ENCODE results near the gene RBM47. TPM values are rescaled to one million over a fixed set of nuclear protein-coding genes. Genes with fewer than 3 reads are reported as not detected.

Gene RBM47
- total and polyA plus RNA-seq, 9 of the 15 experiments (the other 6 are each of a cell fraction or from before 2014, with no cell fraction given): 1.4 to 6.4 (median 3.3) TPM

DNA sequence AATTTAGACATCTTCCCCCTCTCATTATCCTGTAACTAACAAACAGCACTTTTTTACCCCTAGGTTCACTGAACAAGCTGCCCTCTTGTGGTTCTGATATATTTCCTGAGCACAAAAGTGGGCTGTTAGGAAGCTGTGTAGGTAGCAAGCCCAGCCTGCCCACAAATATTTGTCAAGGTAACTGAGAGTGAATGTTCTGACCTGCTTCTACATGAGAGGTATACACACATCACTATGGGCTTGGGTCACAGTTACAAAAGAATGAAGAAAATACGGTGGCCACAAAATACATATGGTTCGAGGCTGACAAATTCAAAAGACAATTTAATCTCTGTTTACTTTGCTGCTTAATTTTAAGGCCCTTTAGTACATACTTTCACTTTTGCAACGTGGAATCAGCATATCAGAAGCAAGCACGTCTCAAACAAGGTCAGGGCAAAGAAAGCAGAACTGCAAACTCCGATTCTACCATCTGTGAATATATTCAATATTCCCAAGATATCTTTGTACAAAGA, 78.7 kb downstream of the RBM47 start (continued):
- TF ChIP-seq MCM2 (IDR thresholded peaks at IDR 0.05; ENCODE audit: low read depth): no peak
- no peak for TF ChIP-seq ATF3 (IDR thresholded peaks at IDR 0.05)
- TF ChIP-seq ATF3 (CRISPR knock-in tag; conservative IDR thresholded peaks at IDR 0.05): no peak
- 0 out of 4 replicates have a peak, but pooled peaks of 1 of the 2 experiments have one; percentile 30 for TF ChIP-seq MAZ (CRISPR knock-in tag; conservative IDR thresholded peaks at IDR 0.05 in 1 of 2, IDR thresholded peaks at IDR 0.05 in 1 of 2)
- TF ChIP-seq MYC (IDR thresholded peaks at IDR 0.05; ENCODE audit: low read depth, low read length): peak; percentile 28; the same call in 1 of the 2 replicates
- no peak for TF ChIP-seq MYC (CRISPR knock-in tag; IDR thresholded peaks at IDR 0.05; ENCODE audit: borderline replicate concordance, low read depth)
- TF ChIP-seq NFIC (IDR thresholded peaks at IDR 0.05): no peak
- peak in 1 of 2 experiments; percentile 37 for TF ChIP-seq AFF1 (IDR thresholded peaks at IDR 0.05; ENCODE audit: low read depth in 1 of 2, partially characterized antibody in 2 of 2)
- TF ChIP-seq YY1 (IDR thresholded peaks at IDR 0.05; ENCODE audit: borderline replicate concordance in 1 of 3, control insufficient read depth in 1 of 3, extremely low read depth in 1 of 3, insufficient read depth in 3 of 3, insufficient read length in 1 of 3, insufficient replicate concordance in 2 of 3, low read depth in 1 of 3, low read length in 2 of 3): no peak
- TF ChIP-seq LARP7 (IDR thresholded peaks at IDR 0.05): no peak
- no peak for TF ChIP-seq ZNF584 (CRISPR knock-in tag; IDR thresholded peaks at IDR 0.05; ENCODE audit: low read depth)
- TF ChIP-seq ZBTB33 (CRISPR knock-in tag; IDR thresholded peaks at IDR 0.05): no peak
- TF ChIP-seq RBM17 (IDR thresholded peaks at IDR 0.05; ENCODE audit: borderline replicate concordance, low read depth, low read length): no peak
- 0 out of 2 replicates have a peak, but pooled peaks have one; percentile 37 for TF ChIP-seq L3MBTL2 (IDR thresholded peaks at IDR 0.05)
- TF ChIP-seq KAT7 (CRISPR knock-in tag; IDR thresholded peaks at IDR 0.05; ENCODE audit: borderline replicate concordance): no peak
- TF ChIP-seq MXI1 (IDR thresholded peaks at IDR 0.05; ENCODE audit: low read depth, low read length): no peak
- TF ChIP-seq CTCF (IDR thresholded peaks at IDR 0.05 in 2 of 3, conservative IDR thresholded peaks at IDR 0.05 in 1 of 3; ENCODE audit: insufficient read depth in 2 of 3, low read depth in 1 of 3, low read length in 3 of 3): peak in 2 of 3 experiments; percentile 39 to 50; a peak in 2 of 6 replicates
